ENCODE data around the gene EVA1A.
"Not testable (repeated sequence)": the region's sequence is repeated elsewhere in the genome, so short reads cannot be mapped to it uniquely, and the experiment has no call there.

Gene EVA1A

DNA sequence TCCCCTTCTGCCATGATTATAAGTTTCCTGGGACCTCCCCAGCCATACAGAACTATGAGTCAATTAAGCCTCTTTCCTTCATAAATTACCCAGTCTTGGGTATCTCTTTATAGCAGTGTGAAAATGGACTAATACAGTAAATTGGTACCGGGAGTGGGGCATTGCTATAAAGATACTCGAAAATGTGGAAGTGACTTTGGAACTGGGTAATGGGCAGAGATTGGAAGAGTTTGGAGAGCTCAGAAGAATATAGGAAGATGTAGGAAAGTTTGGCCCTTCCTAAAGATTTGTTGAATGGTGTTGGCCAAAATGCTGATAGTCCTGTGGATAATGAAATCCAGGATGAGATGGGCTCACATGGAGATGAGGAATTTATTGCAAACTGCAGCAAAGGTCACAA, 74.0 kb downstream of the EVA1A start:
- H2BK15ac ChIP-seq (ENCODE audit: low read depth, poor library complexity, severe bottlenecking); H3K4ac ChIP-seq (ENCODE audit: low read depth in 1 of 2, low read length in 2 of 2); H3K4me2 ChIP-seq (ENCODE audit: low read length, poor library complexity, severe bottlenecking); H3K27ac ChIP-seq (ENCODE audit: low read length, poor library complexity, severe bottlenecking); H2BK5ac ChIP-seq (ENCODE audit: low read depth, low read length, poor library complexity, severe bottlenecking); H3K4me1 ChIP-seq (ENCODE audit: control insufficient read depth, insufficient read depth, low read depth, low read length); H3K27me3 ChIP-seq (ENCODE audit: control insufficient read depth in 1 of 2, insufficient read depth in 1 of 2, low read length in 2 of 2); DNase-seq; H3K9ac ChIP-seq (ENCODE audit: low read length); H4K8ac ChIP-seq (ENCODE audit: low read length); H2AK5ac ChIP-seq (ENCODE audit: low read length, severe bottlenecking); H2BK120ac ChIP-seq (ENCODE audit: low read depth, low read length); H3K4me3 ChIP-seq (ENCODE audit: insufficient read depth in 1 of 2, low read depth in 1 of 2, low read length in 2 of 2); H3K9me3 ChIP-seq (ENCODE audit: control insufficient read depth, low read length); H4K91ac ChIP-seq (ENCODE audit: low read length); H3K23ac ChIP-seq (ENCODE audit: low read length in 2 of 2); H3K14ac ChIP-seq (ENCODE audit: low read length in 2 of 2); H2BK12ac ChIP-seq (ENCODE audit: low read length in 2 of 2); H2AFZ ChIP-seq (ENCODE audit: low read depth, low read length); H3K18ac ChIP-seq (ENCODE audit: low read depth in 1 of 2, low read length in 2 of 2): not testable (repeated sequence)
- Histone ChIP-seq H3K36me3 (ENCODE audit: control insufficient read depth in 1 of 2, insufficient read depth in 2 of 2, low read depth in 1 of 2, low read length in 2 of 2) (peaks cover 0 to 14% of the 10 kb centered on the region in 2 experiments), H3K79me1 (replicated peaks; ENCODE audit: low read length, poor library complexity, severe bottlenecking) (peaks cover 25% of the 10 kb centered on the region)
- 97% methylated on average over 2 of the region's 2 CpGs for WGBS

DNA sequence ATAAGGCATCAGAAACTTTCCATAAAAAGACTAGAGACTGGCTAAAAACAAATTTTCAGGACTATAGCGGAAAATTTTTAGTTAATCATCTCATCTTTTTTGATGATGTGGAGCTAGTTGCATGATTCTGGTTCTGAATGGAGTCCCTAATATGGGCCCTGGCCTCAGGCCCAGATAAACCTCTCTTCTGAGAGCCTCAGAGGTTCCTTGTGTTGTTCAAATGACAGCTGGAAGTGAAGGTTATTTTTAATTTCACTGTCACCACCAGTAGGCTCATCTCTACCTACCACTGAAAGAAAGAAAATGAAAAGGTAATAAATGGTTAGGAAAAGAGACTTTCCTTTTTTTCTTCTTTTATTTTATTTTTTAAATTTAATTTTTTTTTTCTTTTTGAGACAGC, 75.9 kb downstream of the EVA1A start:
- H3K27me3 ChIP-seq (ENCODE audit: control insufficient read depth in 1 of 2, insufficient read depth in 1 of 2, low read length in 2 of 2), result no peaks in the 10 kb centered on the region
- H3K4me1 ChIP-seq (ENCODE audit: control insufficient read depth, insufficient read depth, low read depth, low read length), result no peaks in the 10 kb centered on the region
- no peak for DNase-seq
- H3K4me3 ChIP-seq (ENCODE audit: insufficient read depth in 1 of 2, low read depth in 1 of 2, low read length in 2 of 2), result no peak overlapping the region
- H3K9ac ChIP-seq (ENCODE audit: low read length), result no peak overlapping the region
- no peak overlapping the region for H3K14ac ChIP-seq (ENCODE audit: low read length in 2 of 2)
- no peaks in the 10 kb centered on the region for H3K36me3 ChIP-seq (ENCODE audit: control insufficient read depth in 1 of 2, insufficient read depth in 2 of 2, low read depth in 1 of 2, low read length in 2 of 2)
- no peak overlapping the region for H3K27ac ChIP-seq (ENCODE audit: low read length, poor library complexity, severe bottlenecking)
- H3K79me1 ChIP-seq (replicated peaks; ENCODE audit: low read length, poor library complexity, severe bottlenecking), result peaks cover 9% of the 10 kb centered on the region
- no peak overlapping the region for H2BK12ac ChIP-seq (ENCODE audit: low read length in 2 of 2)
- no peak overlapping the region for H3K4me2 ChIP-seq (ENCODE audit: low read length, poor library complexity, severe bottlenecking)
- no peak overlapping the region for H3K18ac ChIP-seq (ENCODE audit: low read depth in 1 of 2, low read length in 2 of 2)
- no peak overlapping the region for H2BK15ac ChIP-seq (ENCODE audit: low read depth, poor library complexity, severe bottlenecking)
- no peak overlapping the region for H2AFZ ChIP-seq (ENCODE audit: low read depth, low read length)
- no peak overlapping the region for H4K8ac ChIP-seq (ENCODE audit: low read length)
- no peak overlapping the region for H3K4ac ChIP-seq (ENCODE audit: low read depth in 1 of 2, low read length in 2 of 2)
- no peak overlapping the region for H4K91ac ChIP-seq (ENCODE audit: low read length)
- no peaks in the 10 kb centered on the region for H3K9me3 ChIP-seq (ENCODE audit: control insufficient read depth, low read length)
- H2BK120ac ChIP-seq (ENCODE audit: low read depth, low read length), result no peak overlapping the region
- no peak overlapping the region for H2BK5ac ChIP-seq (ENCODE audit: low read depth, low read length, poor library complexity, severe bottlenecking)
- WGBS, result 93% methylated on average over 1 of the region's 1 CpG
- no peak overlapping the region for H3K23ac ChIP-seq (ENCODE audit: low read length in 2 of 2)
- H2AK5ac ChIP-seq (ENCODE audit: low read length, severe bottlenecking), result no peak overlapping the region

DNA sequence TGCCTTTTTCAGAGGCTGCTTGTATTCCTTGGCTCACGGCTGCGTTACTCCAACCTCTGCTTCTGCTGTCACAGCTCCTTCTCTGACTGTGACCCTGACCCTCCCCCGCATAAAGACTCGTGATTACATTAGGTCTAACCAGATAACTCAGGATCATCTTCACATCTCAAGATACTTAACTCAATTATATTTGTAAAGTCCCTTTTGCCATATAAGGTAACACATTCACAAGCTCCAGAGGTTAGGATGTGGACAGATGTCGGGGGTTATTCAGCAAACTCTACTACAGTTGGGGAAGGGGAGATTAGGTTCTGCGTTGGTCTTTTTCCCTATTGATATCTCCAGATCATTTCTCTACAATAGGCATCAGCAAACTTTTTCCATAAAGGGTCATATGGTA, 76.9 kb downstream of the EVA1A start:
- Histone ChIP-seq H3K27me3 (ENCODE audit: control insufficient read depth in 1 of 2, insufficient read depth in 1 of 2, low read length in 2 of 2) (no peaks in the 10 kb centered on the region), H3K4ac (ENCODE audit: low read depth in 1 of 2, low read length in 2 of 2) (no peak overlapping the region), H3K4me1 (ENCODE audit: control insufficient read depth, insufficient read depth, low read depth, low read length) (no peaks in the 10 kb centered on the region), H2AK5ac (ENCODE audit: low read length, severe bottlenecking) (no peak overlapping the region), H2BK15ac (ENCODE audit: low read depth, poor library complexity, severe bottlenecking) (no peak overlapping the region), H3K27ac (ENCODE audit: low read length, poor library complexity, severe bottlenecking) (no peak overlapping the region), H3K18ac (ENCODE audit: low read depth in 1 of 2, low read length in 2 of 2) (no peak overlapping the region), H4K91ac (ENCODE audit: low read length) (no peak overlapping the region), H3K4me3 (ENCODE audit: insufficient read depth in 1 of 2, low read depth in 1 of 2, low read length in 2 of 2) (no peak overlapping the region), H2BK12ac (ENCODE audit: low read length in 2 of 2) (no peak overlapping the region), H2AFZ (ENCODE audit: low read depth, low read length) (no peak overlapping the region), H2BK5ac (ENCODE audit: low read depth, low read length, poor library complexity, severe bottlenecking) (no peak overlapping the region), H4K8ac (ENCODE audit: low read length) (no peak overlapping the region), H3K4me2 (ENCODE audit: low read length, poor library complexity, severe bottlenecking) (no peak overlapping the region), H3K23ac (ENCODE audit: low read length in 2 of 2) (no peak overlapping the region), H3K14ac (ENCODE audit: low read length in 2 of 2) (no peak overlapping the region), H2BK120ac (ENCODE audit: low read depth, low read length) (no peak overlapping the region), H3K36me3 (ENCODE audit: control insufficient read depth in 1 of 2, insufficient read depth in 2 of 2, low read depth in 1 of 2, low read length in 2 of 2) (no peaks in the 10 kb centered on the region), H3K9me3 (ENCODE audit: control insufficient read depth, low read length) (no peaks in the 10 kb centered on the region), H3K9ac (ENCODE audit: low read length) (no peak overlapping the region), H3K79me1 (replicated peaks; ENCODE audit: low read length, poor library complexity, severe bottlenecking) (peaks cover 3% of the 10 kb centered on the region)
- 97% methylated on average over 4 of the region's 6 CpGs for WGBS
- no peak for DNase-seq

DNA sequence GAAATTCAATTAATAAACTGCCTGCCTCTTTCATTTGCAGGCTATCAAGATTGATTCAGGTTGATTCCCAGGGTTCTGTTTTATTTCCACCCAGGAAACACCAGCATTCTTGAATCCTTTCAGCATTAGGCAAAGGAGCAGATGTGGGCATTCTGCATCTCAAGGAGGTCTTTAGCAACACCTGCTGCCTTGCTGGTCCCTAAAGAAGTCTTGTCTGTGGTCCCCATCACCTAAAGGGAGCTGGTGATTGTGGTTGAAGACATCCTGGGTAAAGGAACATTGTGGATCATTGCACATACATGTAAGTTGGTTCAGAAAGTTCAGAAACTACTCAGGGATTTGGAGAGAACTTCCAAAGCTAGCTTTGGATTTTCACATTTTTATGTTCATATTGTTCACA, 78.3 kb downstream of the EVA1A start:
- Histone ChIP-seq H4K91ac (ENCODE audit: low read length) (no peak overlapping the region), H2AK5ac (ENCODE audit: low read length, severe bottlenecking) (no peak overlapping the region), H3K27me3 (ENCODE audit: control insufficient read depth in 1 of 2, insufficient read depth in 1 of 2, low read length in 2 of 2) (no peaks in the 10 kb centered on the region), H3K9me3 (ENCODE audit: control insufficient read depth, low read length) (no peaks in the 10 kb centered on the region), H2BK120ac (ENCODE audit: low read depth, low read length) (no peak overlapping the region), H2BK5ac (ENCODE audit: low read depth, low read length, poor library complexity, severe bottlenecking) (no peak overlapping the region), H2AFZ (ENCODE audit: low read depth, low read length) (no peak overlapping the region), H3K27ac (ENCODE audit: low read length, poor library complexity, severe bottlenecking) (no peak overlapping the region), H3K9ac (ENCODE audit: low read length) (no peak overlapping the region), H3K14ac (ENCODE audit: low read length in 2 of 2) (no peak overlapping the region), H4K8ac (ENCODE audit: low read length) (no peak overlapping the region), H3K4me3 (ENCODE audit: insufficient read depth in 1 of 2, low read depth in 1 of 2, low read length in 2 of 2) (no peak overlapping the region), H3K4me2 (ENCODE audit: low read length, poor library complexity, severe bottlenecking) (no peak overlapping the region), H3K4ac (ENCODE audit: low read depth in 1 of 2, low read length in 2 of 2) (no peak overlapping the region), H3K79me1 (replicated peaks; ENCODE audit: low read length, poor library complexity, severe bottlenecking) (no peaks in the 10 kb centered on the region), H3K4me1 (ENCODE audit: control insufficient read depth, insufficient read depth, low read depth, low read length) (no peaks in the 10 kb centered on the region), H2BK15ac (ENCODE audit: low read depth, poor library complexity, severe bottlenecking) (no peak overlapping the region), H3K23ac (ENCODE audit: low read length in 2 of 2) (no peak overlapping the region), H2BK12ac (ENCODE audit: low read length in 2 of 2) (no peak overlapping the region), H3K36me3 (ENCODE audit: control insufficient read depth in 1 of 2, insufficient read depth in 2 of 2, low read depth in 1 of 2, low read length in 2 of 2) (no peaks in the 10 kb centered on the region), H3K18ac (ENCODE audit: low read depth in 1 of 2, low read length in 2 of 2) (no peak overlapping the region)
- DNase-seq, result no peak
